Activated naive CD8-positive, alpha-beta T cell treated with anti-CD3 and anti-CD28 coated beads for 36 hours (primary cell): ENCODE measurements around the gene RIC1. TPM values are rescaled to one million over a fixed set of nuclear protein-coding genes. Genes with fewer than 3 reads are reported as not detected.
A peak's percentile ranks its signal among the peaks of the same experiment; 100 is the strongest.
"Not testable (repeated sequence)": the region's sequence is repeated elsewhere in the genome, so short reads cannot be mapped to it uniquely, and the experiment has no call there.

Experiments
- DNase-seq: peaks from one replicate; pipeline ENCODE4 v3.0.0; 2021
- H3K27ac Mint-ChIP-seq: one replicate; pipeline ENCODE4 v1.8.0; 2022; ENCODE audit warnings: mild to moderate bottlenecking, moderate library complexity, mixed read lengths
- H3K27me3 Mint-ChIP-seq: one replicate; pipeline ENCODE4 v1.8.0; 2022; ENCODE audit warnings: mild to moderate bottlenecking, mixed read lengths
- H3K36me3 Mint-ChIP-seq: one replicate; pipeline ENCODE4 v1.8.0; 2021; ENCODE audit warnings: mild to moderate bottlenecking, mixed read lengths
- H3K4me1 Mint-ChIP-seq: one replicate; pipeline ENCODE4 v1.8.0; 2021; ENCODE audit warnings: mixed read lengths
- H3K4me3 Mint-ChIP-seq: one replicate; pipeline ENCODE4 v1.8.0; 2022; ENCODE audit warnings: mild to moderate bottlenecking, moderate library complexity, mixed read lengths
- H3K9me3 Mint-ChIP-seq: one replicate; pipeline ENCODE4 v1.8.0; 2022; ENCODE audit warnings: mixed read lengths
- total RNA-seq, 2 experiments: library from RNA; stranded (reverse); gene quantifications; one replicate each; pipeline ENCODE4 v1.2.3, GENCODE V29; 2021

RIC1 gene
- total RNA-seq, 2 experiments from 2014 or later = 15.2 TPM

- peaks cover 32% of the 10 kb centered on the region for H3K36me3 Mint-ChIP-seq
- peak; percentile 7 for DNase-seq
- H3K9me3 Mint-ChIP-seq = peaks cover 9% of the 10 kb centered on the region
- no peak overlapping the region for H3K4me3 Mint-ChIP-seq
- H3K4me1 Mint-ChIP-seq = peaks cover 38% of the 10 kb centered on the region
- no peak overlapping the region for H3K27ac Mint-ChIP-seq
- H3K27me3 Mint-ChIP-seq = no peaks in the 10 kb centered on the region
Measured at GRCh38 chr9:5671711-5672353, 42.9 kb downstream of the RIC1 start.

- DNase-seq, H3K27me3 Mint-ChIP-seq, H3K27ac Mint-ChIP-seq, H3K4me3 Mint-ChIP-seq: not testable (repeated sequence)
- Mint-ChIP-seq H3K4me1 (peaks cover 26% of the 10 kb centered on the region), H3K36me3 (peaks cover 17% of the 10 kb centered on the region), H3K9me3 (peaks cover 12% of the 10 kb centered on the region)
Measured at GRCh38 chr9:5675046-5675445, 46.1 kb downstream of the RIC1 start.

- peaks cover 46% of the 10 kb centered on the region for H3K36me3 Mint-ChIP-seq
- not testable (repeated sequence) for H3K4me3 Mint-ChIP-seq, H3K27ac Mint-ChIP-seq, H3K27me3 Mint-ChIP-seq, DNase-seq
- peaks cover 12% of the 10 kb centered on the region for H3K4me1 Mint-ChIP-seq
- H3K9me3 Mint-ChIP-seq = peaks cover 28% of the 10 kb centered on the region
Measured at GRCh38 chr9:5683591-5683990, 54.7 kb downstream of the RIC1 start.

- Mint-ChIP-seq H3K27me3 (no peaks in the 10 kb centered on the region), H3K27ac (no peak overlapping the region), H3K4me1 (peaks cover 12% of the 10 kb centered on the region), H3K36me3 (peaks cover 46% of the 10 kb centered on the region), H3K9me3 (peaks cover 27% of the 10 kb centered on the region), H3K4me3 (no peak overlapping the region)
- no peak for DNase-seq
Measured at GRCh38 chr9:5684101-5684500, 55.2 kb downstream of the RIC1 start.

- H3K9me3 Mint-ChIP-seq = peaks cover 3% of the 10 kb centered on the region
- peaks cover 15% of the 10 kb centered on the region for H3K4me1 Mint-ChIP-seq
- no peaks in the 10 kb centered on the region for H3K27me3 Mint-ChIP-seq
- no peak for DNase-seq
- no peak overlapping the region for H3K27ac Mint-ChIP-seq
- H3K4me3 Mint-ChIP-seq = no peak overlapping the region
- peaks cover 21% of the 10 kb centered on the region for H3K36me3 Mint-ChIP-seq
Measured at GRCh38 chr9:5688109-5688508, 59.2 kb downstream of the RIC1 start.

- H3K36me3 Mint-ChIP-seq = peaks cover 6% of the 10 kb centered on the region
- no peak for DNase-seq
- no peak overlapping the region for H3K27ac Mint-ChIP-seq
- peaks cover 18% of the 10 kb centered on the region for H3K4me1 Mint-ChIP-seq
- no peaks in the 10 kb centered on the region for H3K9me3 Mint-ChIP-seq
- H3K27me3 Mint-ChIP-seq = no peaks in the 10 kb centered on the region
- H3K4me3 Mint-ChIP-seq = no peak overlapping the region
Measured at GRCh38 chr9:5690278-5690677, 61.4 kb downstream of the RIC1 start.

- no peak overlapping the region for H3K27ac Mint-ChIP-seq
- DNase-seq = no peak
- H3K36me3 Mint-ChIP-seq = peaks cover 12% of the 10 kb centered on the region
- H3K4me1 Mint-ChIP-seq = peaks cover 16% of the 10 kb centered on the region
- H3K9me3 Mint-ChIP-seq = no peaks in the 10 kb centered on the region
- no peak overlapping the region for H3K4me3 Mint-ChIP-seq
- no peaks in the 10 kb centered on the region for H3K27me3 Mint-ChIP-seq
Measured at GRCh38 chr9:5695860-5696259, 67.0 kb downstream of the RIC1 start.

GRCh38 chr9:5696884-5697283 lies 68.0 kb downstream of the RIC1 start:
- Mint-ChIP-seq H3K27ac (no peak overlapping the region), H3K4me1 (peaks cover 16% of the 10 kb centered on the region), H3K36me3 (peaks cover 22% of the 10 kb centered on the region), H3K4me3 (no peak overlapping the region), H3K9me3 (no peaks in the 10 kb centered on the region), H3K27me3 (no peaks in the 10 kb centered on the region)
- DNase-seq = no peak

GRCh38 chr9:5698004-5698403 lies 69.1 kb downstream of the RIC1 start:
- H3K4me1 Mint-ChIP-seq = peaks cover 15% of the 10 kb centered on the region
- H3K36me3 Mint-ChIP-seq = peaks cover 33% of the 10 kb centered on the region
- H3K9me3 Mint-ChIP-seq = peaks cover 2% of the 10 kb centered on the region
- no peak overlapping the region for H3K4me3 Mint-ChIP-seq
- H3K27ac Mint-ChIP-seq = no peak overlapping the region
- no peak for DNase-seq
- H3K27me3 Mint-ChIP-seq = no peaks in the 10 kb centered on the region

GRCh38 chr9:5698810-5699556 lies 70.1 kb downstream of the RIC1 start:
- no peak overlapping the region for H3K4me3 Mint-ChIP-seq
- peaks cover 10% of the 10 kb centered on the region for H3K4me1 Mint-ChIP-seq
- H3K27ac Mint-ChIP-seq = no peak overlapping the region
- peaks cover 38% of the 10 kb centered on the region for H3K36me3 Mint-ChIP-seq
- H3K9me3 Mint-ChIP-seq = peaks cover 2% of the 10 kb centered on the region
- H3K27me3 Mint-ChIP-seq = no peaks in the 10 kb centered on the region
- no peak for DNase-seq

- no peak for DNase-seq
- H3K27ac Mint-ChIP-seq = no peak overlapping the region
- H3K27me3 Mint-ChIP-seq = no peaks in the 10 kb centered on the region
- peaks cover 23% of the 10 kb centered on the region for H3K9me3 Mint-ChIP-seq
- H3K36me3 Mint-ChIP-seq = peaks cover 59% of the 10 kb centered on the region
- H3K4me3 Mint-ChIP-seq = no peak overlapping the region
- H3K4me1 Mint-ChIP-seq = peaks cover 2% of the 10 kb centered on the region
Measured at GRCh38 chr9:5708414-5708813, 79.5 kb downstream of the RIC1 start.

- Mint-ChIP-seq H3K9me3 (peaks cover 19% of the 10 kb centered on the region), H3K27ac (no peak overlapping the region), H3K4me1 (peaks cover 10% of the 10 kb centered on the region), H3K4me3 (no peak overlapping the region), H3K27me3 (no peaks in the 10 kb centered on the region), H3K36me3 (peaks cover 61% of the 10 kb centered on the region)
- no peak for DNase-seq
Measured at GRCh38 chr9:5712651-5713390, 83.9 kb downstream of the RIC1 start.

GRCh38 chr9:5714501-5715401 lies 85.8 kb downstream of the RIC1 start:
- no peak for DNase-seq
- Mint-ChIP-seq H3K27me3 (no peaks in the 10 kb centered on the region), H3K4me3 (no peak overlapping the region), H3K4me1 (peaks cover 16% of the 10 kb centered on the region), H3K36me3 (peaks cover 45% of the 10 kb centered on the region), H3K9me3 (peaks cover 6% of the 10 kb centered on the region), H3K27ac (no peak overlapping the region)

- Mint-ChIP-seq H3K9me3 (peaks cover 6% of the 10 kb centered on the region), H3K27ac (no peak overlapping the region), H3K27me3 (no peaks in the 10 kb centered on the region), H3K4me1 (peaks cover 16% of the 10 kb centered on the region), H3K36me3 (peaks cover 41% of the 10 kb centered on the region), H3K4me3 (no peak overlapping the region)
- no peak for DNase-seq
Measured at GRCh38 chr9:5715548-5716127, 86.7 kb downstream of the RIC1 start.
